GM19395 (cell line): Measurements from ENCODE around the gene HES4.
"Not testable (repeated sequence)": the region's sequence is repeated elsewhere in the genome, so short reads cannot be mapped to it uniquely, and the experiment has no call there.

ENCODE experiments used
- ATAC-seq: cut with Tn5 transposase; IDR thresholded peaks from one replicate; pipeline ENCODE4 v1.9.1; 2021; ENCODE audit warnings: mild to moderate bottlenecking, moderate library complexity; ENCODE audit not compliant: unreplicated experiment

Gene HES4

GRCh38 chr1:1033731-1034438, 34.0 kb upstream of the HES4 start:
- ATAC-seq: no peak

GRCh38 chr1:1033009-1033587, 33.2 kb upstream of the HES4 start:
- peak; percentile 86 for ATAC-seq

GRCh38 chr1:1032424-1032823, 32.5 kb upstream of the HES4 start:
- ATAC-seq: no peak

GRCh38 chr1:1031659-1032235, 31.9 kb upstream of the HES4 start:
- ATAC-seq: no peak

- not testable (repeated sequence) for ATAC-seq
These were observed 31.2 kb upstream of the HES4 start for GRCh38 chr1:1030867-1031658.

GRCh38 chr1:1027791-1028190, 27.9 kb upstream of the HES4 start:
- ATAC-seq: no peak

GRCh38 chr1:1026599-1027413, 26.9 kb upstream of the HES4 start:
- ATAC-seq: no peak

- ATAC-seq: no peak
These were observed 25.8 kb upstream of the HES4 start for GRCh38 chr1:1025730-1026129.

- ATAC-seq: no peak
These were observed 25.1 kb upstream of the HES4 start for GRCh38 chr1:1024771-1025699.

GRCh38 chr1:1024149-1024770, 24.4 kb upstream of the HES4 start:
- ATAC-seq: no peak

GRCh38 chr1:1023700-1024099, 23.8 kb upstream of the HES4 start:
- no peak for ATAC-seq

- ATAC-seq: no peak
These were observed 22.6 kb upstream of the HES4 start for GRCh38 chr1:1022302-1023009.

GRCh38 chr1:1021920-1022259, 22.0 kb upstream of the HES4 start:
- no peak for ATAC-seq

- ATAC-seq: no peak
These were observed 21.4 kb upstream of the HES4 start for GRCh38 chr1:1021010-1021919.

GRCh38 chr1:1020415-1021009, 20.6 kb upstream of the HES4 start:
- ATAC-seq: peak; percentile 22

GRCh38 chr1:1020000-1020404, 20.1 kb upstream of the HES4 start, which contains the start of gene AGRN:
TSS of gene AGRN (plus strand) at chr1:1020120. CDS start at chr1:1020173, 53 bp downstream.
- ATAC-seq: peak; percentile 30
